ENCODE measurements around the gene DUSP5.
"Not testable (repeated sequence)": the region's sequence is repeated elsewhere in the genome, so short reads cannot be mapped to it uniquely, and the experiment has no call there.

Gene DUSP5

GRCh38 chr10:110497438-110498086, at the start of gene DUSP5:
TSS of gene DUSP5 (plus strand) at chr10:110497907. CDS start at chr10:110498122, 215 bp downstream.
- peak; percentile 95 for DNase-seq

GRCh38 chr10:110448682-110449418, 48.9 kb upstream of the DUSP5 start:
- DNase-seq: no peak

- no peak for DNase-seq
Measured at GRCh38 chr10:110455446-110455845, 42.3 kb upstream of the DUSP5 start.

- DNase-seq: no peak
Measured at GRCh38 chr10:110456046-110456445, 41.7 kb upstream of the DUSP5 start.

- no peak for DNase-seq
Measured at GRCh38 chr10:110456523-110457091, 41.1 kb upstream of the DUSP5 start.

- DNase-seq: no peak
Measured at GRCh38 chr10:110457851-110458250, 39.9 kb upstream of the DUSP5 start.

GRCh38 chr10:110458266-110458920, 39.3 kb upstream of the DUSP5 start:
- DNase-seq: peak; percentile 23

GRCh38 chr10:110459600-110459999, 38.1 kb upstream of the DUSP5 start:
- DNase-seq: no peak

- DNase-seq: peak; percentile 44
Measured at GRCh38 chr10:110460111-110460809, 37.4 kb upstream of the DUSP5 start.

- no peak for DNase-seq
Measured at GRCh38 chr10:110461088-110461487, 36.6 kb upstream of the DUSP5 start.

GRCh38 chr10:110461530-110461929, 36.2 kb upstream of the DUSP5 start:
- no peak for DNase-seq

GRCh38 chr10:110462166-110463095, 35.3 kb upstream of the DUSP5 start:
- DNase-seq: no peak

GRCh38 chr10:110468258-110468657, 29.4 kb upstream of the DUSP5 start:
- not testable (repeated sequence) for DNase-seq

- DNase-seq: not testable (repeated sequence)
Measured at GRCh38 chr10:110470541-110470940, 27.2 kb upstream of the DUSP5 start.

- DNase-seq: no peak
Measured at GRCh38 chr10:110471566-110472139, 26.1 kb upstream of the DUSP5 start.

- no peak for DNase-seq
Measured at GRCh38 chr10:110474017-110474416, 23.7 kb upstream of the DUSP5 start.

GRCh38 chr10:110474826-110475225, 22.9 kb upstream of the DUSP5 start:
- no peak for DNase-seq

GRCh38 chr10:110475722-110476515, 21.8 kb upstream of the DUSP5 start:
- DNase-seq: no peak

GRCh38 chr10:110479710-110480109, 18.0 kb upstream of the DUSP5 start:
- no peak for DNase-seq

GRCh38 chr10:110480387-110480786, 17.3 kb upstream of the DUSP5 start:
- no peak for DNase-seq

- DNase-seq: no peak
Measured at GRCh38 chr10:110481919-110482318, 15.8 kb upstream of the DUSP5 start.

All from CD4-positive, alpha-beta T cell treated with Interleukin-4 for 4 hours (primary cell).